Measurements from ENCODE around the gene SNX33.
A peak's percentile ranks its signal among the peaks of the same experiment; 100 is the strongest.
"Not testable (repeated sequence)": the region's sequence is repeated elsewhere in the genome, so short reads cannot be mapped to it uniquely, and the experiment has no call there.

SNX33 gene

GRCh38 chr15:75684648-75685047, 36.9 kb downstream of the SNX33 start:
- no peak for DNase-seq

GRCh38 chr15:75685195-75685594, 37.5 kb downstream of the SNX33 start:
- DNase-seq, result no peak

GRCh38 chr15:75686212-75686642, 38.5 kb downstream of the SNX33 start:
- DNase-seq, result peak; percentile 82

GRCh38 chr15:75687486-75688277, 40.0 kb downstream of the SNX33 start:
- no peak for DNase-seq

- no peak for DNase-seq
Observed at GRCh38 chr15:75688278-75688557, 40.5 kb downstream of the SNX33 start.

- DNase-seq, result no peak
Observed at GRCh38 chr15:75688831-75689230, 41.1 kb downstream of the SNX33 start.

- not testable (repeated sequence) for DNase-seq
Observed at GRCh38 chr15:75689429-75689828, 41.7 kb downstream of the SNX33 start.

GRCh38 chr15:75692311-75692710, 44.6 kb downstream of the SNX33 start:
- DNase-seq, result not testable (repeated sequence)

- DNase-seq, result not testable (repeated sequence)
Observed at GRCh38 chr15:75693028-75693427, 45.3 kb downstream of the SNX33 start.

- no peak for DNase-seq
Observed at GRCh38 chr15:75693501-75694240, 46.0 kb downstream of the SNX33 start.

- no peak for DNase-seq
Observed at GRCh38 chr15:75694241-75695182, 46.8 kb downstream of the SNX33 start.

- DNase-seq, result no peak
Observed at GRCh38 chr15:75695220-75695619, 47.5 kb downstream of the SNX33 start.

- DNase-seq, result no peak
Observed at GRCh38 chr15:75695634-75696310, 48.1 kb downstream of the SNX33 start.

- no peak for DNase-seq
Observed at GRCh38 chr15:75696311-75696720, 48.6 kb downstream of the SNX33 start.

GRCh38 chr15:75696854-75697259, 49.1 kb downstream of the SNX33 start:
- no peak for DNase-seq

- DNase-seq, result no peak
Observed at GRCh38 chr15:75697523-75697922, 49.8 kb downstream of the SNX33 start.

GRCh38 chr15:75697974-75698747, 50.4 kb downstream of the SNX33 start:
- not testable (repeated sequence) for DNase-seq

GRCh38 chr15:75699517-75699916, 51.8 kb downstream of the SNX33 start:
- DNase-seq, result not testable (repeated sequence)

GRCh38 chr15:75699961-75700874, 52.5 kb downstream of the SNX33 start:
- not testable (repeated sequence) for DNase-seq
